Activated CD4-positive, CD25-positive, alpha-beta regulatory T cell treated with anti-CD3 and anti-CD28 coated beads, Interleukin-2, amount 50 U/mL, for 16 hours (primary cell): ENCODE results near the gene PLEKHF1.

Source experiments
- DNase-seq: peaks from one replicate; pipeline ENCODE4 v3.0.0-alpha.2; 2020; ENCODE audit warnings: low read depth, low spot score

Gene PLEKHF1

DNA sequence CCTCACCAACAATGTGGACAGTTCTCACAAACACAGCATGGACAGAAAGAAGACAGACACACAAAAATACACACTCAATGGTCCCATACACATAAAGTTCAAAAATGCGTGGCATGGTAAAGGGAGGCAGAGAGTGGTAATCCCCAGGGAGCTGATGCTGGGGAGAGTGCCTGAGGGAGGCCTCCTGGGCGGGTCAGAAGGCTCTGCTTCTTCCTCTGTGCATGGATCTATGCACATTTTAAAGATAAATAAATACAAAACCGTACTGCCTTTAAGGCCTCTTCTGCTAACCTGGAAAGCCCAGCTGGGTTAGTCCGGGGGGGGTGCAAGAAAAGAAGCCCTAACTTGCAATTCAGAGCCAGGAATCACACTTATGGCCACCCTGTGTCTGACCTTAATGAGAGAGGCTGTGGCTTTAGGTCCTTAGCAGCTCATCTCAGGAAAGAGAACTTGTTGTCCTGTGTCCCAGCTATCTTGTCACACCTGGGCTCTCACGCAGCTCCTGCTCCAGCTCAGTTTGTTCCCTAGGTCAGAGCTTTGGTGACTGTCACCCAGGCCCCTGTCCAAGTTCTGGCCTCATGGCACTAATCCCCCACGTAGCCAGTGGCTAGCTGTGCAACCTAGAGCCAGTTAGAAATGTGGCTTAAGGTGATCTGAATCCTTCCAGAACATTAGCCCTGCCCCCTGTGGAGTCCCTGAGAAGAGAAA lies 30.7 kb upstream of the PLEKHF1 start:
- DNase-seq = no peak

DNA sequence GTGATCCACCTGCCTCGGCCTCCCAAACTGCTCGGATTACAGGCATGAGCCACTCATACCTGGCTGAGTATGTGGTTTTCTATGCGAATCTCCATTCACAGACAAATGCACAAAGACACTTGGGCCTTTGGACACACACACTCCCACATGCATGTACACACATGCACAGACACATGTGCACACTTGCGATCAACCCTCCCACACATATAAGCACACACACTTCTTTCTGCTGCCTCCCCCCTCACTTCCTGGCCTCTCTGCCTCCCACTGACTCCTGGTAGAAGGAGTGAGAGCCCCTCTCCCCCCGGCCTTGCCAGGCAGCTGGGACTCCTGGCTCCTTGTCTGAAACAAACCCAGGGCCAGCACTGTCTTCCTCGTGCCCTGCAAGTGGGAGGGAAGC lies 29.3 kb upstream of the PLEKHF1 start:
- no peak for DNase-seq

DNA sequence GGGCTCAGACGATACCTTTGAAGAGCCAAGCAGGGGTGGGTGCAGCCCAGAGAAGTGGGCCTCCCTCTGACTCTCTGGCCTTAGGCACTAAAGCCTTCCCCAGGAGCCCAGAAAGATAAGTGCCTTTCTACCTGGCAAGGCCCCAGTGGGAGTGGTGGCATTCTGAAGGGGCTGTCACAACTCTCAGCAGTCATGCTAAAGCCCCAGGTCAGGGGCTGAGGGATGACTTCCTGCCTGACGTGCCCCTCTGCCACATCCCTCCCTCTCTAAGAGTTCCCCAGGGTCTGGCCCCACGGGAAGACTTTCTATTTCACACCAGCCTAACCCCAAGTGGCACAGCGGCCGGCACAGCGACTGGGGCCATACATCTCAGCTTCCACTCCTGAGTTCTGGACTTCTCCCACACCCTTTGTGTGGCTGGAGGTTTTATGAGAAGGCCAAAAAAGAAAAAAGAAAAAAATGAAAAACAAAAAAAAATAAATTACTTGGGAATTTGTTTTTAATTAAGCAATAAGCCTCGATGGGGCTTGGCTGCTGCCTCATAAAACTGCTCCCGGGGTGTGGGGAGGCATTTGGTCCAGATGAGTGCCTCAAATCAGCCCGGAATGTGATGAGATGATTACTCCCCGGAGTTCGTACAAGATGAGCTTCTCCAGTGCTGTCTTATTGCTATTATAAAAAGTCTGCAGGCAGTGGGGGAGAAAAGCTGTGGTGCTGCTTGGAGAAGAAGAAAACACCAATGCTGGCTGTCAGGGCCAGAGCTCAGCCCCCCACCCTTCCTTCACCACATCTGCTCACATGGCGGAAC lies 28.5 kb upstream of the PLEKHF1 start:
- DNase-seq = no peak

DNA sequence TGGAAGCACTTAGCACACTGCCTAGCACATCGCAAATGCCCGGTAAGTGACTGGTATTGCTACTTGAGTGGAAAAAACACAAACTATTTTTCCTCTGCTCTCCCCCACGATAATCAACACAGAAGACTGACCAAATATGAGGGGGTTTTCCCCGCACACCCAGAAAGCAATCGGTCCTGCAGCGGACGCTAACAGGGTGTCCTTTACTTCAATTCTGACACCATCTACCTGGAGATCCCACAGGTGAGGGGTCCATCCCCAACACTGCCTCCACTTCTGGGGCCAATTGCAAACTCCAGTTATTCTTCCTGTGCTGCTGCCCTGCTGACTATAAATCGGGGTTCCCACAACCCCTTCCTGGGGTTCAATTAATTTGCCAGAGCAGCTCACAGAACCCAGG lies 26.2 kb upstream of the PLEKHF1 start:
- DNase-seq = no peak

DNA sequence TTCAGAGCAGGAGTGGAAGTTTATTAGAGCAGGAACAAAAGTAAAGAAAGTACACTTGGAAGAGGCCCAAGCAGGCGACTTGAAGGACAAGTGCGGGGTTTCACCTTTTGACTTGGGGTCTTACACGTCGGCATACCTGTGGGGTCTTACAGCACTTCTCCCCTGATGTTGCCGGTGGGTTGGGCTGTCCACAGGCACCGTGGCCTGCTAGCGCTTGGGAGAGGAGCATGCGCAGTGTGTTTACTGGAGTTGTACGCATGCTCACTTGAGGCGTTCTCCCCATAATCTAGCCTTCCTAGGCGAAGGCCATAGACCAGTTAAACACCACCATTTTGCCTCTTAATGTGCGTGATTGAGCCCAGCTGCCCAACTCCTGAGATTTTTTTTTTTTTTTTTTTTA lies 25.0 kb upstream of the PLEKHF1 start:
- no peak for DNase-seq

DNA sequence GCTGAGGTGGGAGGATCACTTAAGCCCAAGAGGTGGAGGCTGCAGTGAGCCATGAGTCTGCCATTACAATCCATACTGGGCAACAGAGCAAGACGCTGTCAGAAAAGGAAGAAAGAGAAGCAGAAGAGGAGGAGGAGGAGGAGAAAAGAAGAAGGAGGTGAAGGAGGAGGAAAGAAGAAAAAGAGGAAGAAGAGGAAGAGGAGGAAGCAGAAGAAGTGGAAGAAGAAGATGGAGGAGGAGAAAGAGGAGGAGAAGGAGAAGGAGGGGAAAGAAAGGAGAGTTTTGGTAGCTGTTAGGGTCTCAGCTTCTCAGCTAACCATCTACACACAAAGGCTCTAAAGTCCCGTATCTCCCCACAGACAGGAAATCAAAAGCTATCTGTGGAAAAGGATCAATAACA lies 23.7 kb upstream of the PLEKHF1 start:
- DNase-seq = no peak

DNA sequence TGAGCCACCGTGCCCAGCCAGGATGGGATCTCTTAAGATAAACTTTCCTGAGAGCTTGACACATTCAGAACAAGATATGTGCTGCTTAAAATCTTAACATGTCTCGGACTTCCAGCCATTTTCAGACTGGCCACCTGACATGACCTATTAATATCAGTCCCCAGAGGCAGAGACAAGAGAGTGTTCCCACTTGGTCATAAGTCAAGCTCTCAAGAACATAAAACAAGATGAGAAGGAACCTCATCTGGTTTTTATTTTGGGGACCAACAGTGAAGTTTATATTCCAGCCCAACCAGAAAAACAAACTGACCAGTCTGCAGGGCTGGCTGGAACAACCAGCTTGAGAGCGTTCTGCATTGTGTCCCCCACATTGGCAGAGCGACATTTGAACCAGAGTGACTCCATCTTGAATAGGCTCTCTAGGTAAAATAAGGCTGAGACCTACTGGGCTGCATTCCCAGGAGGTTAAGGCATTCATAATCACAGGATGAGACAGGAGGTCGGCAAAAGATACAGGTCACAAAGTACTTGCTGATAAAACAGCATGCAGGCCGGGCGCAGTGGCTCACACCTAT lies 21.8 kb upstream of the PLEKHF1 start:
- no peak for DNase-seq

DNA sequence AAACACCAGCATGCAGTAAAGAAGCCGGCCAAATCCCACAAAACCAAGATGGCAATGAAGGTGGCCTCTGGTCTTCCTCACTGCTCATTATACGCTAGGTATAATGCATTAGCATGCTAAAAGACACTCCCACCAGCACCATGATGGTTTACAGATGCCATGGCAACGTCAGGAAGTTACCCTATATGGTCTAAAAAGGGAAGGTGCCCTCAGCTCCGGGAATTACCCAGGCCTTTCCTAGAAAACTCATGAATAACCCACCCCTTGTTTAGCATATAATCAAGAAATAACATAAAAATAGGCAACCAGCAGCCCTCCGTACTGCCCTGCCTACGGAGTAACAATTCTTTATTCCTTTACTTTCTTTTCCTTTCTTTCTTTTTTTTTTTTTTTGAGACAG lies 21.1 kb upstream of the PLEKHF1 start:
- DNase-seq = no peak

DNA sequence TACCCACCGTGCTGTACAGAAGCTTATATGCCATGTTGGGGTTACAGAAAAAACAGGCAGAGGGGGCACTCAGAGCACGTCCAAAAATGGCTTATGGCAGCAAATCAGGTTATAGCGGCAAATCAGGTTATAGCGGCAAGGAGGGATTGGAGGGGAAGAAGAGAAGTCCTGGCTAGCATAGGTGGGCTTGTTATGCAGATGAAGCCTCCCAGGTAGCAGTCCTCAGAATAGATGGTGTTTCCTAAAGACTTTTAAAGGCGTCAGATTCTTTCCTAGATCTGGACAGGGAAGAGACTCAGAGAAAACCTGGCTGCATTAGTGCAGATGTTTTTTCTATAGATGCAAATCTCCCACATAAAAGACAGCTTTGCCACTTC lies 19.8 kb upstream of the PLEKHF1 start:
- no peak for DNase-seq

DNA sequence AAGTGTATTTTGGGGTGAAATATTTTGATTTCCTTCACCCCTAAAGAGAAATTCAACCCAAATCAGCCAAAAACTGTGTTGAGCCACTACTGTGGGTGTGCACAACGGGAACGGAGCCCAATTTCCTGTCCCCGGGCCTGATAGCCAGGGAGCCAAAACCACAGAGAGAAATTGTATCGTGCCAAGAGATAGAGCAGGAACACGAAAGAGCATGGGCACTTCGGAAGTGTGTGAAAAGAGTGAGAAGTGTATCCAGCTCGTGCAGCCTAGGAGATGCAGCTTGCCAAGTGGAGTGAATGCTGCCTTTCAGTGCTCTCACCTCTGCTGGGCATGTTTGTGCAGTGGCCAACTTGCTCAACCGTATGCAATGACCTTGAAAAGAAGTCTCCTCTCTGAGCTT lies 19.4 kb upstream of the PLEKHF1 start:
- DNase-seq = no peak

DNA sequence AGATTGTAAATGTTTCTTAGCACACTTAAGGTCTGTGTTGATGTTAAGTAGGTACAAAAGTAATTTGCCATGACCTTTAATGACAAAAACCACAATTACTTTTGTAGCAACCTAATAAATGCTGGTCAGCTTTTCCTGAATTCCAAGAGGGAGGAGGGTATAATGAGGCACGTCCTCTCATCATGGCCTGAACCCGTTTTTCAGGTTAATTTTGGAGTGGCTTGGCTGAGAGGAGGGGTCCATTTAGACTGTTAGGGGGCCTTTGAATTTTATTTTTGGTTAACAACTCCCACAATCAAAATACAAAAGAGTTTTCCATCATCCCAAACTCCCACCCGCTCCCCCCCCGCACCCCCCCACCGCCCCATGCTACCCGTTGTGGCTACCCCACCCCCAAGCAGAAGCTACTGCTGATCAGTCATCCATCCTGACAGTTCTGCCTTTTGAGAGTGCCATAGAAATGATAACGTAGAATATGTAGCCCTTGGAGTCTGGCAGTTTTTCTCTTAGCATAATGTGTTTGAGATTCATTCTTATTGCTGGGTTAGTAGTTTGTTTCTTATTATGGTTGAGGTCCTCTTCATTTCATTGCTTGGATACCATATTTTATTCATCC lies 14.4 kb upstream of the PLEKHF1 start:
- DNase-seq = no peak

DNA sequence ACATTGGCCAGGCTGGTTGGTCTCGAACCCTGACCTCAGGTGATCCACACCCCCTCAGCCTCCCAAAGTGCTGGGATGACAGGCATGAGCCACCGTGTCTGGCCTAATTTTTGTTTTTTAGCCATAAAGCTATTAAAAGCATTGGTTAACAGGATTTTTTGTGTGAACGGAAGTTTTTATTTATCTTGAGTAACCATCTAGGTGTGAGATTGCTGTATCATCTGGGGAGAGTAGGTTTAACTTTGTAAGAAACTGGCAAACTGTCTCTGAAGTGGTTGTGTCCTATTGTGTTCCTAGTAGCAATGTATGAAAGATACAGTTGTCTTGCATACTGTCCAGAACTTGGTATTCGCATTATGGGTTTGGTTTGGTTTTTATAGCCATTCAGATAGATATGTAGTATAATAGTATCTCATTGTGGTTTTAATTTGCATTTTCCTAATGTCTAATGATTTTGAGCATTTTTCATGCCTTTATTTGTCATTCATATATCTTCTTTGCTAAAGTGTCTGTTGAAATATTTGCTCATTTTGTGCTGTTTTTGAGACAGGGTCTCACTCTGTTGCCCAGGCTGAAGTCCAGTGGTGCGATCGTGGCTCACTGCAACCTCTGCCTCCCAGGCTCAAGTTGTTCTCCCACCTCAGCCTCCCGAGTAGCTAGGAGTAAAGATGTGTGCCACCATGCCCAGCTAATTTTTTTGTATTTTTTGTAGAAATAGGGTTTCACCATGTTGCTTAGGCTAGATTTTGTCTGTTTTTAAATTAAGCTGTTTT lies 13.5 kb upstream of the PLEKHF1 start:
- no peak for DNase-seq

DNA sequence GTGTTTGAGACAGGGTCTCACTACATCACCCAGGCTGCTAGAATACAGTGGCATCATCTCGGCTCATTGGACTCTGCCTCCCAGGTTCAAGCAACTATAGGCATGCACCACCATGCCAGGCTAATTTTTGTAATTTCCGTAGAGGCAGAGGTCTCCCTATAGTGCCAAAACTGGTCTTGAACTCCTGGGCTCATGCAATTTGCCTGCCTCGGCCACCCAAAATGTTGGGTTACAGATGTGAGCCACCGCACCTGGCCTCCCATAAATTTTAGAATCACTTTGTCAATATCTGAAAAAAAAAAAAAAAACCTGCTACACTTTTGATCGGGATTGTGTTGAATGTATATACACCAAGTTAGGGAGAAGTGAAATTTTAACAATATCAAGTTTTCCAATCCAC lies 11.9 kb upstream of the PLEKHF1 start:
- DNase-seq = no peak

DNA sequence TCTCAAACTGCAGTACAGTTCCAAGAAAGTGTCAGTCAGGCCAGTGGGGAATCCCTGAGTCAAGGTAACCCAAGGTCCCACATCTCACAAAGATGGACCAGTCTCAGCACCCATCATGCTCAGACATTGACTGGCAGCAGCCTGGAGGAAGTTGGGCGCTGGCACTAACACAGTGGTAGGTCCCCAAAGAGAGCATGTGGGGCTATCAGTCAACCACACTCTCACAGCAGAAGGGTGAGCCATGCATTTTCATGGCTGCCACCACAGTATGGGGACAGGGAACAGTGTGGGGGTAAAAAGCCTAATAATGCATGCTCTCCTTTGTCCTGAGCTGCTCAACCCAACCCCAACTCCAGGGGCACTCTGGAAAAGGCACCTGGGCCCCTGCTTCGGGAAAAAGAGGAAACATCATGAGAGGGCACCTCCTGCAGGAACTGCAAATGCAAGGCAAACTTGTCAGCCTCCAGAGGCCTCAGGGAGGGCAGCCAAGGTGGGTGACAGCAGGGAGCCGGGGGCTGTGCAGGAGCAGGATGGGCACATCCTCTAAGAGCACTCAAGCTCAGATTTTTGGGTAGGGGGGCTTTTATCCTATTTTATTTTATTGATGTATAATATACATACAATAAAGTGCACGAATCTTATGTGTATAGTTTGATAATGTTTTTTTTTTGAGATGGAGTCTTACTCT lies 9.5 kb upstream of the PLEKHF1 start:
- DNase-seq = no peak

DNA sequence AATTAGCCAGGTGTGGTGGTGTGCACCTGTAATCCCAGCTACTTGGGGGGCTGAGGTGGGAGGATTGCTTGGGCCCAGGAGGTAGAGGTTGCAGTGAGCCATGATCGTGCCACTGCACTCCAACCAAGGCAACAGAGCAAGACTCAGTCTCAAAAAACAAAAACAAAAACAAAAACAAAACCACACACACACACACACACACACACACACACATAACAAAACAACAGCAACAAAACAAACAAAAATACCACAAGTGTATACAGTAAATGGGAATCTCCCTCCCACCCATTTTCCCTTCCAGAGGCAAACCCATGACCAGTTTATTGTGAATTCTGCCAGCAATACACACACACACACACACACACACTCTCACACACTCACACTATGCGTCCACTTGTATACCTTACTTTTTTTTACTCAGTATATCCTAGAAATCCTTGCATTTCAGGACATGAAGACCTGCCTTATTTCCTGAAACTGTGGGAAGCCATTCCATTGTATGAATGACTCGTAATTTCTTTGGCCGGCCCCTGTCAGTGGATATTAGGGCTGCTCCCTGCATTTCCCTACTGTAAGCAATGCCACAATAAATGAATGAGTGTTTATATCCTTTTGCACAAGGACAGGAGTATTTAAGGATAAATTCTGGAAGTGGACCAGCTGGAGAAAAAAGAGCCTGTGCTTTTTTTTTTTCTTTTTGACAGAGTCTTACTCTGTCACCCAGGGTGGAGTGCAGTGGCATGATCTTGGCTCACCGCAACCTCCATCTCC lies 6.9 kb upstream of the PLEKHF1 start:
- no peak for DNase-seq

DNA sequence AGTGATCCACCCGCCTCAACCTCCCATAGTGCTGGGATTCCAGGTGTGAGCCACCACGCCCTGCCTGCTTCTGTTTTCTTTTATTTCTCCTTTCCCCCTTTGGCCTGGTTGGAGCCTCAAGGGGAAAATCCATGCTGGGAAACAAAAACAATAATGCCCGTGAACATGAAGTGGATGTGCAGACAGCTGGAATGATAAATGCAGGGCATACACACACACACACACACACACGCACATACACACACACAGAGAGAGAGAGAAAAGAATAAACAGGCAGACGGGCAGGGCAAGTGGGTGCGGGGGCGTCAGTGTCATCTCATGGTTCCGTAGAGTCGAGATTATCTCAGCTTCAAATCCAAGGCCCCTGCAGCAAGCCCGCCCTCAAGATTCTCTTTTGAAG lies 4.4 kb upstream of the PLEKHF1 start:
- no peak for DNase-seq

DNA sequence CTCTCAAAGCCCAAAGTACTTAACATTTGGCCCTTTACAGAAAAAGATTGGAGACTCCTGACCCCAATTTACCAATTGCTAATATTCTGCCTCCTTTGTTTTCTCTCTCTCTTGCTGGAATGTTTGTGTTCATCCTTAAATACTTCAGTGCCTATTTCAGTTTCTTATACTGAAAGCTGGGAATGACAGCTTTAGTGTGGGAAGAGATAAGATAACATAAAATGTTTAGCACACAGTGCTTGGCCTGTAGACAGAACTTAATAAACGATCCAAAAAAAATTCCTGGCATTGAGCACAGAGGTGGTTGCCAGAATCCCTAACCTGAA lies 3.0 kb upstream of the PLEKHF1 start:
- DNase-seq = no peak

DNA sequence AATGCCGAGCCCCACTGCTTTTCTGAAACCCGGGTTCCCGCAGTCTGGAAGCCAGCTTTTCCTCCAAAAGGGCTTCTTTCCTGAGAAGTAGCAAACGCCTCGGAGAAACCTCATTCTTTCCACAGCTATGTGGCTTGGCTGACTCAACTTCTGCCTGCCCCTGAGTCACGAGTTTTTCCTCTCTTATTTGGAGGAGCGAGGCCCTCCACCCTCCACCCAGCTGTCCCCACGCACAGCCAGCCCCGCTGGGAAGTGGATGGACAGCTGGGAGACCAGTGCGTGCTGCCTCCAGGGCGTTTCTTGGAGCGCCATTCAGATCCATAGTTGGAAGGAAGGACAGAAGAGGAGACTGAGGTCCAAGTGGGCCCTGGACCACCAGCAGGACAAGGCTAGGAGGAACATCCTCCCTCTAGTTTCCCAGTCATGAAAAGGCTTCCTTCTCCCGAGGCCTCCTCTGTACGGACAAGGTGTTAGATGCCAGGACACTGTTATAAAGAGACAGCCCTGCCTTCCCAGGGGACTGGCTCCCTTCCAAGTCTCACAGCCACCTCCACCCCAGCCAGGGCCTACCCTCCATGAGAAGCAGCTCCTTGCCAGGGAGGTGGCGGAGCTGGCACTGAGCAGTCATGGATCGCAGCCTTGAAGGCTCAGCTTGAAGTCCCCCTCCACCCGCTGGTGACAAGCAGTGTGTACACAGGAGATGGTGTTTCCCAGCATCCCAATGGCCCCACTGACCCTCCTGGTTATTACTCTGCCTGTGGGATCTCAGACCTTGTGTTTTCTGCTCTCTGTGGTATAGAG lies 2.5 kb upstream of the PLEKHF1 start:
- DNase-seq = no peak

DNA sequence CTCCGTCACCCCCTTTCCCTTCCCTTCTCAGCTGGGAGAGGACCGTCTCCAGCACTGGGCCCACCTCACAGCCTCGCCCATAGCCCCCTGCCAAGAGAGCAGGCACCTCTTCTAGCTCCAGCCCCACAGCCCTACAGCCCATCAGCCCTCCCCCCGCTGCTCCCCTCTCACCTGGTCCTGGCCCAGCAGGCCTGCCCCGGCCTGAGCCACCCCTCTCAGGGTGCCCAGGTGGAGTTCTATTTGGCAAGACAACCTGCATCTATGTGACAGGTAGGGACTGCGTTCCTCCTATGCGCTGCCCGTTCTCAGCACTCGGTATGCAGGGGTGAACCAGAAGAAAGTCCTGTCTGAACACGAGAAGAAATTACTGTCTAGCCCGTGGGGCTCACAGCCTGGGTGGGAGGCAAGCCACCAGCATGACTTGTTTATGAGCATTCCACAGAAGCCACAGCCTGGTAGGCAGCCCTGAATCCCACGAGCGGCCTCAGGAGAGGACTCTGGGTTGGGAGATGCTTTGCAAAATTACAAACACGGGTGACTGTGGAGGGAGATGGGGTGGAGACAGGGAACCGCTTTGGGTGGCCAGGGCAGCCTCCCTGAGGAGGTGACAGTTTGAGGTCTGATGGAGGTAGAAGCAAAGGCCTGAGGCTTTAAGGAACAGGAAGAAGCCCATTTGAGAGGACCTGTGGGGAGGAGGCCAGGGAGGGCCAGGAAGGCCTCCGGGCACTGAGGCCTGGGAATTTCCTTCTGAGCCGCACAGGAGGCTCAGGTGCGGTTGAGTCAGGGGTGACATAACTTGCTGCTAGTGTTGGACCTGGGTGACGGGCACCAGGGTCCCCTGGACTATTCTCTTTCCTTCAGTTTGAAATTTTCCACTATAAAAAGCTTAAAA lies 1.2 kb upstream of the PLEKHF1 start:
- no peak for DNase-seq
